Type B pancreatic cell (in vitro differentiated cells): ENCODE measurements around the gene RAP1B. TPM values are rescaled to one million over a fixed set of nuclear protein-coding genes. Genes with fewer than 3 reads are reported as not detected.

Source experiments
- DNase-seq: peaks from one replicate; pipeline ENCODE4 v3.0.0; 2021; ENCODE audit warnings: mixed read lengths; ENCODE audit not compliant: unreplicated experiment; ENCODE audit errors: extremely low spot score
- H3K27ac Mint-ChIP-seq: 2 replicates; pipeline ENCODE4 v1.8.0; 2021; ENCODE audit warnings: mild to moderate bottlenecking, mixed read lengths
- H3K27me3 Mint-ChIP-seq: 2 replicates; pipeline ENCODE4 v1.8.0; 2021; ENCODE audit warnings: mixed read lengths
- H3K36me3 Mint-ChIP-seq: 2 replicates; pipeline ENCODE4 v1.8.0; 2021; ENCODE audit warnings: mixed read lengths
- H3K4me1 Mint-ChIP-seq: one replicate; pipeline ENCODE4 v1.8.0; 2021; ENCODE audit warnings: mixed read lengths; ENCODE audit not compliant: unreplicated experiment
- H3K4me3 Mint-ChIP-seq: 2 replicates; pipeline ENCODE4 v1.8.0; 2021; ENCODE audit warnings: mild to moderate bottlenecking, mixed read lengths
- H3K9me3 Mint-ChIP-seq: 2 replicates; pipeline ENCODE4 v1.8.0; 2021; ENCODE audit warnings: mixed read lengths
- CTCF ChIP-seq: fragments of 200-600 bp; sonication (generic); conservative IDR thresholded peaks from 2 replicates; pipeline ENCODE4 v1.5.0; 2021; ENCODE audit warnings: antibody characterized with exemption, mild to moderate bottlenecking
- total RNA-seq: library from RNA; stranded (reverse); gene quantifications from 2 replicates; pipeline ENCODE4 v1.2.1, GENCODE V29; 2021; ENCODE audit warnings: low replicate concordance

Gene RAP1B
- total RNA-seq, 1 donor from 2014 or later: 110 TPM

- H3K4me3 Mint-ChIP-seq: peak overlapping the region; percentile 88
- DNase-seq: peak; percentile 74
- peaks cover 4% of the 10 kb centered on the region for H3K9me3 Mint-ChIP-seq
- peak; percentile 22 for TF ChIP-seq CTCF
- H3K27me3 Mint-ChIP-seq: no peaks in the 10 kb centered on the region
- H3K27ac Mint-ChIP-seq: peak overlapping the region; percentile 98
- H3K36me3 Mint-ChIP-seq: peaks cover 20% of the 10 kb centered on the region
- peaks cover 49% of the 10 kb centered on the region for H3K4me1 Mint-ChIP-seq
Measured at GRCh38 chr12:68611094-68611805, 551 bp downstream of the RAP1B start.

- Mint-ChIP-seq H3K9me3 (peaks cover 4% of the 10 kb centered on the region), H3K27me3 (no peaks in the 10 kb centered on the region), H3K4me1 (peaks cover 49% of the 10 kb centered on the region), H3K27ac (peak overlapping the region; percentile 90), H3K36me3 (peaks cover 20% of the 10 kb centered on the region), H3K4me3 (peak overlapping the region; percentile 87)
- TF ChIP-seq CTCF: no peak
- no peak for DNase-seq
Measured at GRCh38 chr12:68611806-68612160, 1.1 kb downstream of the RAP1B start.

GRCh38 chr12:68612202-68612601, 1.5 kb downstream of the RAP1B start:
- peaks cover 20% of the 10 kb centered on the region for H3K36me3 Mint-ChIP-seq
- no peak for TF ChIP-seq CTCF
- DNase-seq: no peak
- peaks cover 51% of the 10 kb centered on the region for H3K4me1 Mint-ChIP-seq
- H3K4me3 Mint-ChIP-seq: peak overlapping the region; percentile 87
- H3K9me3 Mint-ChIP-seq: peaks cover 4% of the 10 kb centered on the region
- H3K27me3 Mint-ChIP-seq: no peaks in the 10 kb centered on the region
- H3K27ac Mint-ChIP-seq: peak overlapping the region; percentile 90

- peaks cover 4% of the 10 kb centered on the region for H3K9me3 Mint-ChIP-seq
- no peaks in the 10 kb centered on the region for H3K27me3 Mint-ChIP-seq
- H3K27ac Mint-ChIP-seq: peak overlapping the region; percentile 90
- peaks cover 52% of the 10 kb centered on the region for H3K4me1 Mint-ChIP-seq
- DNase-seq: no peak
- TF ChIP-seq CTCF: no peak
- peaks cover 20% of the 10 kb centered on the region for H3K36me3 Mint-ChIP-seq
- peak overlapping the region; percentile 87 for H3K4me3 Mint-ChIP-seq
Measured at GRCh38 chr12:68612697-68613096, 2.0 kb downstream of the RAP1B start.

GRCh38 chr12:68613209-68613904, 2.7 kb downstream of the RAP1B start:
- peak overlapping the region; percentile 90 for H3K27ac Mint-ChIP-seq
- H3K4me1 Mint-ChIP-seq: peaks cover 46% of the 10 kb centered on the region
- no peaks in the 10 kb centered on the region for H3K27me3 Mint-ChIP-seq
- H3K9me3 Mint-ChIP-seq: no peaks in the 10 kb centered on the region
- H3K4me3 Mint-ChIP-seq: peak overlapping the region; percentile 87
- H3K36me3 Mint-ChIP-seq: peaks cover 20% of the 10 kb centered on the region
- no peak for DNase-seq
- TF ChIP-seq CTCF: no peak
